Astrocyte of the spinal cord (primary cell): ENCODE measurements around the gene PLXDC2.
"Not testable (repeated sequence)": the region's sequence is repeated elsewhere in the genome, so short reads cannot be mapped to it uniquely, and the experiment has no call there.

Experiments used
- DNase-seq: peaks from one replicate; pipeline ENCODE4 v3.0.0; 2011; ENCODE audit warnings: low read depth, low spot score
- H3K4me3 ChIP-seq: 2 replicates; pipeline ENCODE4 v1.5.1; 2011; ENCODE audit warnings: low read depth, mild to moderate bottlenecking, low read length, moderate library complexity
- in situ Hi-C: cut with HindIII; loops from 2 replicates; pipeline ENCODE4 v1.10.0; 2017; ENCODE audit warnings: low sequenced_read_pairs
- TF ChIP-seq, protein P1 (sequence below): IDR thresholded peaks from 2 replicates; pipeline ENCODE4 v1.5.1; 2012; ENCODE audit warnings: low read depth, mild to moderate bottlenecking, low read length, inconsistent platforms

The PLXDC2 gene

GRCh38 chr10:20040012-20040411, 223.8 kb downstream of the PLXDC2 start:
- TF ChIP-seq, protein P1, sequence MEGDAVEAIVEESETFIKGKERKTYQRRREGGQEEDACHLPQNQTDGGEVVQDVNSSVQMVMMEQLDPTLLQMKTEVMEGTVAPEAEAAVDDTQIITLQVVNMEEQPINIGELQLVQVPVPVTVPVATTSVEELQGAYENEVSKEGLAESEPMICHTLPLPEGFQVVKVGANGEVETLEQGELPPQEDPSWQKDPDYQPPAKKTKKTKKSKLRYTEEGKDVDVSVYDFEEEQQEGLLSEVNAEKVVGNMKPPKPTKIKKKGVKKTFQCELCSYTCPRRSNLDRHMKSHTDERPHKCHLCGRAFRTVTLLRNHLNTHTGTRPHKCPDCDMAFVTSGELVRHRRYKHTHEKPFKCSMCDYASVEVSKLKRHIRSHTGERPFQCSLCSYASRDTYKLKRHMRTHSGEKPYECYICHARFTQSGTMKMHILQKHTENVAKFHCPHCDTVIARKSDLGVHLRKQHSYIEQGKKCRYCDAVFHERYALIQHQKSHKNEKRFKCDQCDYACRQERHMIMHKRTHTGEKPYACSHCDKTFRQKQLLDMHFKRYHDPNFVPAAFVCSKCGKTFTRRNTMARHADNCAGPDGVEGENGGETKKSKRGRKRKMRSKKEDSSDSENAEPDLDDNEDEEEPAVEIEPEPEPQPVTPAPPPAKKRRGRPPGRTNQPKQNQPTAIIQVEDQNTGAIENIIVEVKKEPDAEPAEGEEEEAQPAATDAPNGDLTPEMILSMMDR = no peak
- in situ Hi-C loops = no loop called here
- DNase-seq = no peak
- no peak overlapping the region for H3K4me3 ChIP-seq

DNA sequence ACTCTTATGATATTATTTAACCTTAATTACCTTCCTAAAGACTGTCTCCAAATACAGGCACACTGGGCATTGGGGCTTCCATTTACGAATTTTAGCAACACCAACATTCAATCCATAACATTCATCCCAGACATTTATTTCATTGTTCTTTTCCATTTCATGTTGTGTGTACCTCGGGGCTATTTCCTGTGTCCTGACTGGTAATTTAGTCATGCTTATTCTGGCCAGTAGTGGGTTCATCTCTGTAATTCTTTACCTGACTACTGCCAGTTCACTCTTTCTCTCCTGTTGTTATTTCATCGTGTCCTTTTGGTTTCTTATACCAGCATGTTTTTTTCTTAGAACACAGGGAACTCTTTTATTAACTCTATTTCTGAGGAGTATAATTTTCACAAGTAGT, 225.7 kb downstream of the PLXDC2 start:
- TF ChIP-seq, protein P1 = no peak
- in situ Hi-C loops = no loop called here
- no peak overlapping the region for H3K4me3 ChIP-seq
- DNase-seq = no peak

DNA sequence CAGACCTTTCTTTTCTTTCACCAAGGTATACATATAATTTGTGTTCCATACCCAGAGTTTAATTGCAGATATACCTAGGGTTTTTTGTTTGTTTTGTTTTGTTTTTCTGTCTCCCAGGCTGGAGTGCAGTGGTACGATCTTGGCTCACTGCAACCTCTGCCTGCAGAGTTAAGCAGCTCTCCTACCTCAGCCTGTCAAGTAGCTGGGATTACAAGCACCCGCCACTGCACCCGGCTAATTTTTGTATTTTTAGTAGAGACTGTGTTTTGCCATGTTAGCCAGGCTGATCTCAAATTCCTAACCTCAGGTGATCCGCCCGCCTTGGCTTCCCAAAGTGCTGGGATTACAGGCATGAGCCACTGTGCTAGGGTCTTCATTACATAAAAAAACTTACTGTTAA, 228.9 kb downstream of the PLXDC2 start:
- H3K4me3 ChIP-seq, DNase-seq, in situ Hi-C loops: not testable (repeated sequence)

GRCh38 chr10:20048161-20048560, 231.9 kb downstream of the PLXDC2 start:
- no peak overlapping the region for H3K4me3 ChIP-seq
- in situ Hi-C loops = no loop called here
- TF ChIP-seq, protein P1 = no peak
- no peak for DNase-seq

DNA sequence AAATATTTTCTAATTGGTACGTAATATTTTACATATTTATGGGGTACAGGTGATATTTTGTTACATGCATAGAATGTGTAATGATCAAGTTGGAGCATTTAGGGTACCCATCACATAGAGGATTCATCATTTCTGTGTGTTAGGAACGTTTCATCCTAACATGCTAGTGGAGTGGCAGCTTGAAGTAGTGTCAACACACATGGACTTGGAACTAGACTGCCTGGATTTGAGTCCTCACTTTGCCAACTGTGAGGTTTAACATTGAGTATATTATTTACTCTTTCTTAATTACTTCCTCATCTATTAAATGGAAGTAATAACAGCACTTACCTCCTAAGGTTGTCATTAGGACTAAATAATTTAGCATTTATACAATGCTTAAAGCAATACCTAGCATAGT, 241.9 kb downstream of the PLXDC2 start:
- no peak for DNase-seq
- H3K4me3 ChIP-seq = no peak overlapping the region
- TF ChIP-seq, protein P1 = no peak
- in situ Hi-C loops = no loop called here

- no peak overlapping the region for H3K4me3 ChIP-seq
- TF ChIP-seq, protein P1 = no peak
- peak; percentile 36 for DNase-seq
- in situ Hi-C loops = no loop called here
These were observed 243.0 kb downstream of the PLXDC2 start for GRCh38 chr10:20059084-20059835.

GRCh38 chr10:20065814-20066213, 249.6 kb downstream of the PLXDC2 start:
- no peak overlapping the region for H3K4me3 ChIP-seq
- TF ChIP-seq, protein P1 = no peak
- in situ Hi-C loops = no loop called here

More at GRCh38 chr10:20065814-20066213, 249.6 kb downstream of the PLXDC2 start:
- DNase-seq = no peak
